ENCODE results near the gene CPSF6. TPM values are rescaled to one million over a fixed set of nuclear protein-coding genes. Genes with fewer than 3 reads are reported as not detected.

The CPSF6 gene
- total RNA-seq, 1 donor from 2014 or later, result 29.2 TPM

DNA sequence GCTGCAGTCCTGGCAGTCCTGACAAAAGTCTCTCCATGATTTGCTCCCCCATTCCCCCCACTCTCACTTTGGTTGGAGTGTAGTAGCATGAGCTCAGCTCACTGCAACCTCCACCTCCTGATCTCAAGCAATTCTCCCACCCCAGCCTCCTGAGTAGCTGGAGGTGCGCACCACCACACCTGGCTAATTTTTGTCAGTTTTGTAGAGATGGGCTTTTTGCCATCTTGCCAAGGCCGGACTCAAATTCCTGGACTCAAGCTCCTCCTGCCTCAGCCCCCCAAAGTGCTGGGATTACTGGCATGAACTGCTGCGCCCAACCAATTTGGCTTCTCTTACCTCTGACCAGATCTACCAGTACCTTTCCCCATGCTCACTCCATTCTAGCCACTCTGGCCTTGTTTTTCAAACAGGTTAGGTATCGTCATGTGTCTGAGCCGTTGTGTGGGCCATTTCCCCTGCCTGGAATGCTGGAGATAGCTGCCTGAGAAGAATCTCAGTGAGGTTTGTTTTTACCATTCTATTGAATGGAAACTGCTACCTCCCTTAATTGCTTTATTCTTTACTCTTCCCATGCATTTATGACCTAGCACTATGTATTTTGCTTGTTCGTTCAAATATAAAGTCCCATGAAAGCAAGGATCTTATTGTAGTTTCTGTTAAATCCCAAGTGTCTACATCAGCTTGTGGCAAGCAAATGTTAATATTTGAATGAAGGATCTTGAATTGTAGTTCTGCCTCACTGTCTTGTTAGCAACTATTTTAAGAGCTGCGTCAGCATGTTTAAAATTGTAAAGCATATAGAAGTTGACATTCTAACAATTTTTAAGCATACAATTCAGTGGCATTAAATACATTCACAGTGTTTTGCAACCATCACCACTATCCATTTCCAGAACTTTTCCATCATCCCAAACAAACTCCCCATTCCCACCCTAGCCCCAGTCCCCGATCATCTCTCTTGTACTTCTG lies 39.7 kb downstream of the CPSF6 start:
- Histone ChIP-seq H3K4me1 (peaks cover 0 to 3% of the 10 kb centered on the region in 2 donors), H3K9me3 (no peaks in the 10 kb centered on the region), H3K4me3 (no peak overlapping the region), H3K27me3 (no peaks in the 10 kb centered on the region), H3K27ac (no peak overlapping the region), H3K36me3 (no peaks in the 10 kb centered on the region)
- intact Hi-C loops (cut with DNase I), result loop anchor here (10.0 kb wide), 1 partner anchor 444 kb away; no protein-coding TSS in a partner anchor
- DNase-seq (ENCODE audit: low spot score in 2 of 2), result no peak
- TF ChIP-seq, protein P1, sequence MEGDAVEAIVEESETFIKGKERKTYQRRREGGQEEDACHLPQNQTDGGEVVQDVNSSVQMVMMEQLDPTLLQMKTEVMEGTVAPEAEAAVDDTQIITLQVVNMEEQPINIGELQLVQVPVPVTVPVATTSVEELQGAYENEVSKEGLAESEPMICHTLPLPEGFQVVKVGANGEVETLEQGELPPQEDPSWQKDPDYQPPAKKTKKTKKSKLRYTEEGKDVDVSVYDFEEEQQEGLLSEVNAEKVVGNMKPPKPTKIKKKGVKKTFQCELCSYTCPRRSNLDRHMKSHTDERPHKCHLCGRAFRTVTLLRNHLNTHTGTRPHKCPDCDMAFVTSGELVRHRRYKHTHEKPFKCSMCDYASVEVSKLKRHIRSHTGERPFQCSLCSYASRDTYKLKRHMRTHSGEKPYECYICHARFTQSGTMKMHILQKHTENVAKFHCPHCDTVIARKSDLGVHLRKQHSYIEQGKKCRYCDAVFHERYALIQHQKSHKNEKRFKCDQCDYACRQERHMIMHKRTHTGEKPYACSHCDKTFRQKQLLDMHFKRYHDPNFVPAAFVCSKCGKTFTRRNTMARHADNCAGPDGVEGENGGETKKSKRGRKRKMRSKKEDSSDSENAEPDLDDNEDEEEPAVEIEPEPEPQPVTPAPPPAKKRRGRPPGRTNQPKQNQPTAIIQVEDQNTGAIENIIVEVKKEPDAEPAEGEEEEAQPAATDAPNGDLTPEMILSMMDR (IDR thresholded peaks at IDR 0.05), result no peak

DNA sequence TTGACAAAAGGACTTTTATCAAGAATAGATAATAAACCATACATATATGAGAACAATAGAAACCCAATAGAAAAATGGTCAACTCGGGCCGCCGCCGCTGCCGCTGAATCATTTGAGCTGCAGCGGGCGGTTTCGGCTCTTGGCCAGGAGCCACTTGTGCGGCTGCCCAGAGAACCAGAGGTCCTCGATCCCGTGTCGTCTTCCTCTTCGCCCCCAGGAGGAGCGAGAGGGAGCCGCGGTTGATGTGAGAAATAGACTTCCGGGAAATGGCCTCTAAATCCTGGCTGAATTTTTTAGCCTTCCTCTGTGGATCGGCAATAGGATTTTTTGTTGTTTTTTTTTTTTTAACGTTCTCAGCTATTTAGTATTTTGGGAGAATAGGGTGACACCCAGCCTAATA lies 44.8 kb downstream of the CPSF6 start:
- Histone ChIP-seq H3K4me1 (peaks cover 0 to 3% of the 10 kb centered on the region in 2 donors), H3K27ac (no peak overlapping the region), H3K9me3 (no peaks in the 10 kb centered on the region), H3K4me3 (peak overlapping the region; percentile 28 to 49), H3K36me3 (no peaks in the 10 kb centered on the region), H3K27me3 (no peaks in the 10 kb centered on the region)
- TF ChIP-seq, protein P1 (IDR thresholded peaks at IDR 0.05), result no peak
- intact Hi-C loops (cut with DNase I), result no loop called here
- peak in 1 of 2 donors; percentile 73 for DNase-seq (ENCODE audit: low spot score in 2 of 2)

DNA sequence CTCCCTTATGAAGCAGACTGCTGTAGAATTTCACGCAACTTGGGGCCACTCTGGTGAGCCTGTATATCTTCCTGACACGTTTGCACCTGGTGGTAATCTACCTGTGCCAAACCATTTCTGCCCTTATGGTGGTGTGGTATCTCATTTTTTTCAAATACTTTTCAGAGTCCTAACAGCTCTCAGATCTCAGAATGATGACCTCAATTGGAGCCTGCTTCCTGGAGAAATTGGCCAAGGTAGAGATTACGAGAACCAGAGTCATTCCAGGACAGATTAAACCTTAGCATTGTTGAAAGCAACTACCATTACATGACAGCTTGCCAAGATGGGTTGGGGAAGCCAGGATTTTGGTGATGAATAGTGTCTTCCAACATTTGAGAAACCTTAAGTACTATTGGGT lies 48.2 kb downstream of the CPSF6 start:
- H3K27me3 ChIP-seq, result no peaks in the 10 kb centered on the region
- intact Hi-C loops (cut with DNase I), result no loop called here

DNA sequence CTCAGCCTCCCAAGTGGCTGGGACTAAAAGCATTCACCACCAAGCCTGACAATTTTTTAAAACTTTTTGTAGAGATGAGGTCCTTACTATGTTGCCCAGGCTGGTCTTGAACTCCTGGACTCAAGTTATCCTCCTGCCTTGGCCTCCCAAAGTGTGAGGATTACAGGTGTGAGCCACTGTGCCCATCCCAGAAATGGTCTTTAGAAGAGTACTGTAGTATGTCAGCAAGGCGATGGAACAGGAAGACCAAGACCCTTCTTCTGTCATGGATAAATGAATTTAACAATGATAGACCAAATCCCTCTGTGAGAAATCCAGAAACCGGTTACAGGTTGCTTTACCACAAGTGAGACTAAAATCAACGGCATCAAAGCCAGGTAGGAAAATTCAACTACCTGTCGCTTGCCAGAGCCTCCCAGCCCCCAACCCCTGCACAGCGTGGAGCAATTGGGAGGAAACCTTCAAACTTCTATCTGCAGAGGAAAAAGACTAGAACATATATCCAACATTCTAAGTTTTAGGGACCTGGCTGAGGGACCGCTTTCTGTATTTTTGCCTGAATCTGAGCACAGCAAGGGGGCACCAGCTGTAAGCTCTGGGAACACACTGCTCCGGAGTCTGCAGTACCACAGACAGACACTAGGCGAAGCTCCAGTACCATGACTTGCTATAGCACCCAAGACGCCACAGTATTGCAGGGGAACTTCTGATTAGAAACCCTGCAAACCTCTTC lies 51.3 kb downstream of the CPSF6 start:
- Histone ChIP-seq H3K27ac (no peak overlapping the region), H3K4me3 (no peak overlapping the region), H3K4me1 (no peaks in the 10 kb centered on the region), H3K27me3 (no peaks in the 10 kb centered on the region), H3K9me3 (no peaks in the 10 kb centered on the region), H3K36me3 (no peaks in the 10 kb centered on the region)
- intact Hi-C loops (cut with DNase I), result no loop called here
- peak in 1 of 2 donors; percentile 67 for DNase-seq (ENCODE audit: low spot score in 2 of 2)
- TF ChIP-seq, protein P1 (IDR thresholded peaks at IDR 0.05), result peak; percentile 32 to 54 (median 45)

More for the DNA sequence above, 48.2 kb downstream of the CPSF6 start:
- Histone ChIP-seq H3K9me3 (no peaks in the 10 kb centered on the region), H3K4me1 (peaks cover 0 to 3% of the 10 kb centered on the region in 2 donors), H3K27ac (no peak overlapping the region), H3K4me3 (no peak overlapping the region), H3K36me3 (no peaks in the 10 kb centered on the region)
- DNase-seq (ENCODE audit: low spot score in 2 of 2), result no peak
- TF ChIP-seq, protein P1 (IDR thresholded peaks at IDR 0.05), result no peak

DNA sequence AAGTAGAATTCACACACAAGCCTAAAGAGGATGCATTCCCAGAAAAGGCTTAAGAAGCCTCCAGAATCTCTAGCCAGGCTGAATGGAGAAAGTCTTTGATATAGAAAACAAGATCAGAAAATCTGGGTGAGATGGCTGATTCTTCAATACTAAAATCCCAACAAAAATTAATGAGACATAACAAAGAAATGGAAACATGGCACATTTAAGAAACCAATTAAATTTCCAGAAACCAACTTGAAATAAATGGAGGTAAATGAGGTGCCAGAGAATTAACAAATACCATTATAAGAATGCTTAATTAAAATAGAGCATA lies 51.9 kb downstream of the CPSF6 start:
- no peak for DNase-seq (ENCODE audit: low spot score in 2 of 2)
- intact Hi-C loops (cut with DNase I), result no loop called here

More for the DNA sequence above, 51.9 kb downstream of the CPSF6 start:
- Histone ChIP-seq H3K27ac (no peak overlapping the region), H3K4me3 (no peak overlapping the region), H3K9me3 (no peaks in the 10 kb centered on the region), H3K36me3 (no peaks in the 10 kb centered on the region), H3K4me1 (no peaks in the 10 kb centered on the region), H3K27me3 (no peaks in the 10 kb centered on the region)
- TF ChIP-seq, protein P1 (IDR thresholded peaks at IDR 0.05), result no peak
